HUES6 (cell line): ENCODE measurements around the gene INAFM2.

Experiments used
- H3K27ac ChIP-seq: 2 replicates; pipeline ENCODE4 v1.7.0; 2013; ENCODE audit warnings: low read depth, mild to moderate bottlenecking, low read length, inconsistent platforms
- H3K27me3 ChIP-seq: 2 replicates; pipeline ENCODE4 v1.6.1; 2013; ENCODE audit warnings: low read length; ENCODE audit not compliant: control insufficient read depth, insufficient read depth
- H3K36me3 ChIP-seq: 2 replicates; pipeline ENCODE4 v1.6.1; 2013; ENCODE audit warnings: low read length; ENCODE audit not compliant: control insufficient read depth, insufficient read depth
- H3K4me1 ChIP-seq: 2 replicates; pipeline ENCODE4 v1.6.1; 2013; ENCODE audit warnings: low read length; ENCODE audit not compliant: control insufficient read depth, insufficient read depth
- H3K4me3 ChIP-seq: 2 replicates; pipeline ENCODE4 v1.5.1; 2013; ENCODE audit warnings: low read depth, low read length
- H3K9ac ChIP-seq: one replicate; pipeline ENCODE4 v1.6.1; 2013; ENCODE audit warnings: mild to moderate bottlenecking, low read length
- H3K9me3 ChIP-seq: 2 replicates; pipeline ENCODE4 v1.6.1; 2013; ENCODE audit warnings: low read depth, low read length; ENCODE audit not compliant: control insufficient read depth, insufficient read depth

Gene INAFM2

DNA sequence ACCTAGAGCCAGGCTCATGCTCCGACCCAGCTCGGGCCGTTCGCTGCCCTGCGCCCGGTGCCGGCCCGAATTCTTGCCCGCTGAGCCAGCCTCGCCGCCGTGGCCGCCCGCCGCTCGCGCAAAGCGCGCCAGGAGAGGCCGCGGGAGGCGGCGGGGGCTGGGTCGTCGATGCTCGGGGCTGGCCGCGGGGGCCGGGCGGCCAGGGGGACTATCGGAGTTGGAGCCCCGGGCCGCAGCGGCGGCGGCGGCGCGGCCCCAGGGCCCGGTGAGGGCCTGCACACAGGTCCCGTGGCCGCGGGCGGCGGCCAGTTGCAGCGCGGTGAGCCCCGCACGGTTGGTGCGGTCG lies 41.7 kb upstream of the INAFM2 start:
- Histone ChIP-seq H3K9ac (no peak overlapping the region), H3K27me3 (peaks cover 87% of the 10 kb centered on the region), H3K4me1 (peaks cover 61% of the 10 kb centered on the region), H3K36me3 (no peaks in the 10 kb centered on the region), H3K4me3 (peak overlapping the region; percentile 58), H3K9me3 (no peaks in the 10 kb centered on the region), H3K27ac (no peak overlapping the region)

DNA sequence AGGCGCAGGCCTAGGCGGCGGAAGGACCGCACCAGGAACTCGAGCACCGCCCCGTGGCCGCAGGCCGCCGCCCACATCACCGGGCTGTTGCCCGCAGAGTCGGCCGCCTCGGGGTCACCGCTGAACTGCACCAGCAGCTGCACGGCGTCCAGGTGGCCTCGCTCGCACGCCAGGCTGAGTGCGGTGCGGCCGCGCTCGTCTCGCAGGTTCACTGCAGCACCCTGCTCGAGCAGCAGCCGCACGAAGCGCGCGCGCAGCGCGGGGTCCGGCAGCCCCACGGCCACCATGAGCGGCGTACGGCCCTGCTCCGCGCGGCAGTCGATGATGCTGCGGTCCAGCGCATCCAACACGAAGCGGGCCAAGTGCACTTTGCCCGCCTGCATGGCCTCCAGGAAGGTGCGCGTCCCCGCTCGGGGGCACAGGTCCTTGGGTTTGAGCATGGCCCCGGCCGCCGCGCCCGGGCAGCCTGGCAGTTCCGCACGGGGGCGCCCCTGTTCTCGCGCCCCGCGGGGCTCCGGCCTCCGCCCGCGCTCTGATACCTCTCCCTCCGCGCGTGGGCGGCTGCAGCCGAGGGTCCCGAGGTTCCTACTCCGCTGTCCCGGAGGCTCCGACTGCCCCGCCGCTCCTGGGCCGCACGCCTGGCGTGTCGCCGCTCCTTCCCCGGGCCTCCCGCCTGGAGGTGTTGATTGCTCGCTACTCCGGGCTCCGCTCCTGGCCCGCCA lies 41.2 kb upstream of the INAFM2 start:
- no peak overlapping the region for H3K27ac ChIP-seq
- peak overlapping the region; percentile 58 for H3K4me3 ChIP-seq
- H3K9ac ChIP-seq, result peak overlapping the region; percentile 24

DNA sequence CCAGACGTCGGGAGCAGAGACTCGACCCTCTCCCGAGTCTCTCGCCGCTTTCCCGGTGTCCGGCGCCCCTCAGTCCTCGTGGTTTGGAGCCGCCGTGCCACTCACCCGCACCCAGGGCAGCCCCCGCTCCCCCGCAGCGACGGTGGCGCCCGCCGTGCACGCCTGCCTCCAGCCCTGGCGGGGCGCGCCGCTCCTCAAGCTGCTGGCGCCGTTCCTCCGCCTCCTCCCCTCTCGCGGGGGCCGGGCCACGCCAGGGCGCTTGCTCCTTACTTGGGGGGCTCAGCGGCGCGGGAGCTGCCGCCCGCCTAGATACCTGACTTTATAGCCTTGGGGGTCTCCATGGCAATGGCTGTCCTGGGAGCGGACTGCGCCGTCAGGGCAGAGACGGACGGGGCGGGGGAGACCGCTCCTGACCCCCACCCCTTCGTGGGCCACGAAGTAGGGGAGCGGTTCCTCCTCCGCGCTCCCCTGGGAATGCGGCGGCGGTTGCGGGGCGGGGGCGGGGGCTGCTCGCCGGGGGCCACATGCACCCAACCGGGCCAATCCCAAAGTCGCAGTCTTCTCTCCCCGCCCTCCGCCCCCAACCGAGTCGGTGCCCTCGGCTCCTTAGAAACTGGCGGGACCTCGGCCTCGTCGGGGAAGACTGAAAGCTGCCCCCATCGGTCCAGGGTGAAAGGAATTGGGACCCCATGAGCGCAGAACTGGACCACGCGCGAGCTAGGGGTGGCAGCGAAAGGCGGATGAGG lies 40.5 kb upstream of the INAFM2 start, which contains the start of gene ANKRD63:
Gene ANKRD63 (minus strand): TSS at position 196 of the 746 bp plus-strand sequence. CDS start 478 bp downstream, outside the sequence.
- peak within 1 kb of the TSS; percentile 24 for H3K9ac ChIP-seq
- peaks cover 59% of the 10 kb centered on the region for H3K4me1 ChIP-seq
- peaks cover 86% of the 10 kb centered on the region for H3K27me3 ChIP-seq
- no peaks in the 10 kb centered on the region for H3K36me3 ChIP-seq
- no peak within 1 kb of the TSS for H3K27ac ChIP-seq
- no peaks in the 10 kb centered on the region for H3K9me3 ChIP-seq
- H3K4me3 ChIP-seq, result peak within 1 kb of the TSS; percentile 58

More for the DNA sequence above, 41.2 kb upstream of the INAFM2 start:
- H3K9me3 ChIP-seq, result no peaks in the 10 kb centered on the region
- no peaks in the 10 kb centered on the region for H3K36me3 ChIP-seq
- H3K27me3 ChIP-seq, result peaks cover 87% of the 10 kb centered on the region
- H3K4me1 ChIP-seq, result peaks cover 63% of the 10 kb centered on the region

DNA sequence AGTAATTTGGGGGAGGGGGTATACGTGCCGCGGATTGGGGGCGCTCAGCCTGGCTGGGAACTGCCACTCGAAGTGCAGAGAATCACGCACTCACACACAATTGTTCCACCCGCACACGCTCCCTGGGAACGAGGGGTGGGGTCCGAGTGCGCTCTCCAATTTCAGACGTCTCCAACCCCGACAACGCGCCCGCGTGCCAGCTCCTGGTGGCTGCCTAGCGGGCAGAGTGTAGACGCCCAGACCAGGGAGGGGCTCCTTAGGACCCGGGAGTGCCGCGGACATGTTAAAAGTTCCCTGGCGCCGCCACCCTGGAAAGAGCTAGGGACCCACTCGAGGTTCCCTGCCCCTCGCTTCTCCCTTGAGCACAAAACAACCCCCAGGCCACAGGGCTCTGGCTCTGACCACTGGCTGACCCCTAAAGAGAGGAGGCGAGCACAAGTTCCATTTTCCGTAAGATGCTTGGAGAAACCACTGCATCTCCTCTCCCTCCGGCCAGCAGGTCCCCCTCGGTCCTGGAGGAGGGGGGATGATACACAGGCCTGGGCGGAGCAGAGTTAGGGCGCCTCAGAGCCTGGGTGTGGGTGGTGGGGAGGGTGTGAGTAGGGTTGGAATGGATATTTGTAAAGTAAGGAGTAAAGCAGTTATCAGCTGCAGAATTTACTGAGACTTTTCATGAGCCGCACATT lies 39.7 kb upstream of the INAFM2 start:
- H3K27ac ChIP-seq, result no peak overlapping the region
- no peaks in the 10 kb centered on the region for H3K36me3 ChIP-seq
- peaks cover 86% of the 10 kb centered on the region for H3K27me3 ChIP-seq
- H3K4me1 ChIP-seq, result peaks cover 58% of the 10 kb centered on the region
- no peak overlapping the region for H3K9ac ChIP-seq
- H3K4me3 ChIP-seq, result peak overlapping the region; percentile 58
- H3K9me3 ChIP-seq, result no peaks in the 10 kb centered on the region

DNA sequence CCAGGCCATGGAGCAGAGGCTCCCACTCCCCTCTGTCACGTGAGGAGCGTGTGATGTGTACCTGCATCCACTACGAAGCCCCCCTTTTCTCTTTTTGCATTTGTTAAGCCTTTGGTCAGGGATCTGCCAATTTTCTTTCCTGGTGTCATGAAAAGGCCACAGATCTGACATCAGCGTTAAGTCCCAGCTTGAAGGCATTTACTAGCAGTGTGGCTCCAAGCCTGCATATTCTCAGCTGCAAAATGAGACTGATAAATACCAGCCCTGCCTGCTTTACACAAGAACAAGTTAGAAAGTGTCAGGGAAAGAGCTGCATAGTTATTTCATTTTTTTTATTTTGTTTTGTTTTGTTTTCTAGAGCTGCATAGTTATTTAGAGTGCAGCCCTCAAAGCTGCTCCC lies 38.3 kb upstream of the INAFM2 start:
- H3K36me3 ChIP-seq, result no peaks in the 10 kb centered on the region
- no peak overlapping the region for H3K4me3 ChIP-seq
- peaks cover 86% of the 10 kb centered on the region for H3K27me3 ChIP-seq
- peaks cover 47% of the 10 kb centered on the region for H3K4me1 ChIP-seq
- no peak overlapping the region for H3K9ac ChIP-seq
- H3K27ac ChIP-seq, result no peak overlapping the region
- H3K9me3 ChIP-seq, result no peaks in the 10 kb centered on the region

DNA sequence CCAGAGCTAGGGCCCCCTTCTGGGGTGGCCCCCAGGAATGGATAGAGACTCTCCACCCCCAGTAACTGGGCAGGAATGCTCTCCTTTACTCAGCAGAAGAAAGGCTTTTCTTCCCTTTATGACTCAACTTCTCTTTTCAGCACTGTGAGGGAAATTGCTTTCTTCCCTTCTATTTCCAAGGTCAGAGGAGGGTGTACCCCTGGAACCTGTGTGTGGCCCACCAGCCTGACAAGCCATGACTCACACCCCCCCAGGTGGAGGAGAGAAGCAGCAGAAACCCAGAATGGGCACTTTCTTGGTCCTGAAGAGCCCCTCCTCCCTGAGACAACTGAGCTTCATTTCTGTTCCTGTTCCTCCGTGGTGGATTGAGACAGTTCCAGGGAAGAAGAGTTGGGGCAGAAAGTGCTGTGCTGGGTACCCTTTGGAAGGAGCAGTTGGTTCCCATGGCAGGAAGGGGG lies 37.9 kb upstream of the INAFM2 start:
- Histone ChIP-seq H3K27ac (no peak overlapping the region), H3K9ac (no peak overlapping the region), H3K27me3 (peaks cover 86% of the 10 kb centered on the region), H3K36me3 (no peaks in the 10 kb centered on the region), H3K4me1 (peaks cover 47% of the 10 kb centered on the region), H3K9me3 (no peaks in the 10 kb centered on the region), H3K4me3 (no peak overlapping the region)

DNA sequence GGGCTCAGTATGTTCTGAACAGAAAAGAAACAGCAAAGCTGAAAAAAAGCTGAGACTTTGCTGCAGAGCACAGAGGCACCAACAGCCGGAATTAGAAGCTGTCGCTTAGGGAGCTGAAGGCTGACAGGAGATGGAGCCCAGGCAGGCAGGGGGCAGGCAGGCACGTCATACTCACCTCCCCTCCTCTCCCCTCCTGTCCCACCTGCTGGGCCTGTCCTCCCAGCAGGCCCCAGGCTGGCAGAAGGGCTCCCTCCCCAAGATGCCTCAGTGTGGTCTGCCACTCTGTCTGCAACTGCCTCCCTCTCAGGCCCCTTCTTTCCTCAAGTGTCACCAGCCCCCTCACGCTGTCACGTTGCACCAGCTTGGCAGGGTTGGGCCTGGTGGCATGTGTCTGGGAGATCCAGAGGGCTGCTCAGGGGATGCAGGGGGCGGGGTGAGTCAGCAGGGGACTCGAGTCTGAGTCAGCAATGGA lies 37.4 kb upstream of the INAFM2 start:
- peaks cover 42% of the 10 kb centered on the region for H3K4me1 ChIP-seq
- H3K9ac ChIP-seq, result no peak overlapping the region
- H3K9me3 ChIP-seq, result no peaks in the 10 kb centered on the region
- no peaks in the 10 kb centered on the region for H3K36me3 ChIP-seq
- no peak overlapping the region for H3K27ac ChIP-seq
- no peak overlapping the region for H3K4me3 ChIP-seq
- peaks cover 85% of the 10 kb centered on the region for H3K27me3 ChIP-seq

DNA sequence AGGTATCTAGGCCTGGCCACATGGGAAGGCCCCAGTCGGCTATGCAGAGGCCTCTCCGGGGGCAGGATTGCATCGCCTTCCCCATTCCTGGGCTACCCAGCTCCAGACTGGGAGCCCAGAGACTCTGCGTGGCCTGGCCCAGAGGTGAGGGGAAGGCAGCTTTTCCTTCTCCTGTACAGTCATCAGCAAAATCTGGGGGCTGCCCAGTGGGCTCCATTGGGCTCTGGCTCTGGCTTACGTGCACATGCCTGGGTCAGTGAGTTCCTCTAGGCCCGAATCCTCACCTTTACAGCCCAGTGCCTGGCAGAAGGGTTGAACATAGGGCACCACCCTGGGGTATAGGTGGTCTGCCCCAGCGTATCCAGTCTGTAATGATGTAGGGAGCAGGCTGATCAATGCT lies 36.7 kb upstream of the INAFM2 start:
- peaks cover 44% of the 10 kb centered on the region for H3K4me1 ChIP-seq
- H3K27me3 ChIP-seq, result peaks cover 85% of the 10 kb centered on the region
- H3K9me3 ChIP-seq, result no peaks in the 10 kb centered on the region
- no peak overlapping the region for H3K27ac ChIP-seq
- no peak overlapping the region for H3K4me3 ChIP-seq
- no peaks in the 10 kb centered on the region for H3K36me3 ChIP-seq
- no peak overlapping the region for H3K9ac ChIP-seq

DNA sequence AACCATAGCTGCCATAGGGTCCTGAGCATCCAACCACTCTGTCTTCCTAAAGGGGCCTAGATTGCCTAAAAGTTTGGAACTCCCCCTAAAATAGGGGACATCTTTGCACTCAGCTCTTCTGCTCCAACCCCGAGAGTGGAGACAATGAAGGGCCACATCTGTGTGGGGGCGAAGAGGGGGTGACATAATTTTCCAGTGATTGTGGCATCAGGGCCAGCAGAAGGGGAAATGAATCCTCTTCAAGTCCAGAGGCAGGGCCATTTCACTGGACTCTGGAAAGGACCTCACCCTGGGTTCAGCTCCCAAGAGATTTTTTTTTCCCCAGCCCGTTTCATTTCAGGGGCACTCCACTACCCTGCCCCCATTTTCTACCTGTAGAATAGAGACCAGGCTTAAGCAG lies 36.0 kb upstream of the INAFM2 start:
- H3K9me3 ChIP-seq, result no peaks in the 10 kb centered on the region
- peaks cover 44% of the 10 kb centered on the region for H3K4me1 ChIP-seq
- no peak overlapping the region for H3K27ac ChIP-seq
- no peaks in the 10 kb centered on the region for H3K36me3 ChIP-seq
- peaks cover 85% of the 10 kb centered on the region for H3K27me3 ChIP-seq
- no peak overlapping the region for H3K9ac ChIP-seq
- no peak overlapping the region for H3K4me3 ChIP-seq

DNA sequence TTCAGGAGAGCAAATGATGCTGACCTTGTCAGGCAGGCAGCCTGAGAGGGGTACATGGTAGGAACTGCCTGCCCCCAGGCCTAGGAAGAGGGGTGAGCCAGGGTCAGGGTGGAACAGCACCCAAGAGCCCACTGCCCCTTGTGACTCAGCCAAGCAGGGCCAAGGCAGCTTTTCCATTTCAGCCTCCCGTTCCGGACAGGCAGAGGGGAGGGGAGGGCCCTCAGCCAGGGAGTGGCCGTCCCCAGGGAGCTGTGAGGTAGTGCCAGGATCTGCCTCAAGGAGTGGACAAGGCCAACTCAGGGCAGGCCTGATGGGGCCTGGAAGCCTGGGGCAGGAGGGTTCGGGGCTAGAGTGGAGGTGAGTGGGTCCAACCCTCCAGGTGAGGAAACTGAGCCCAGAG lies 35.5 kb upstream of the INAFM2 start:
- no peak overlapping the region for H3K27ac ChIP-seq
- H3K4me3 ChIP-seq, result no peak overlapping the region
- H3K27me3 ChIP-seq, result peaks cover 85% of the 10 kb centered on the region
- no peaks in the 10 kb centered on the region for H3K36me3 ChIP-seq
- no peaks in the 10 kb centered on the region for H3K9me3 ChIP-seq
- no peak overlapping the region for H3K9ac ChIP-seq
- peaks cover 44% of the 10 kb centered on the region for H3K4me1 ChIP-seq
